SH-SY5Y (cell line): ENCODE results near the gene SNRNP70.

Experiments
- GATA2 ChIP-seq: IDR thresholded peaks from 2 replicates; pipeline ENCODE4 v1.6.1; 2011; ENCODE audit warnings: mild to moderate bottlenecking, low read depth, low read length
- GATA3 ChIP-seq: IDR thresholded peaks from 2 replicates; pipeline ENCODE4 v1.6.1; 2011; ENCODE audit warnings: low read depth, mild to moderate bottlenecking, low read length, moderate library complexity

- TF ChIP-seq GATA3 (no peak), GATA2 (no peak)
Observed at GRCh38 chr19:49086296-49086695, 1.0 kb downstream of the SNRNP70 start.
